Stimulated activated naive CD4-positive, alpha-beta T cell treated with Interleukin-2 at 50 U/mL for 16 hours (primary cell): ENCODE measurements around the gene PDE4A.
"Not testable (repeated sequence)": the region's sequence is repeated elsewhere in the genome, so short reads cannot be mapped to it uniquely, and the experiment has no call there.

ENCODE experiments used
- DNase-seq: peaks from one replicate; lab custom pipeline; 2025; lab: John Stamatoyannopoulos, UW

PDE4A gene

GRCh38 chr19:10420444-10421239, at the start of gene PDE4A:
Gene PDE4A, plus strand, starts transcription at chr19:10420538. Its CDS starts 227 bp downstream, at chr19:10420765.
- peak; percentile 39 for DNase-seq

DNA sequence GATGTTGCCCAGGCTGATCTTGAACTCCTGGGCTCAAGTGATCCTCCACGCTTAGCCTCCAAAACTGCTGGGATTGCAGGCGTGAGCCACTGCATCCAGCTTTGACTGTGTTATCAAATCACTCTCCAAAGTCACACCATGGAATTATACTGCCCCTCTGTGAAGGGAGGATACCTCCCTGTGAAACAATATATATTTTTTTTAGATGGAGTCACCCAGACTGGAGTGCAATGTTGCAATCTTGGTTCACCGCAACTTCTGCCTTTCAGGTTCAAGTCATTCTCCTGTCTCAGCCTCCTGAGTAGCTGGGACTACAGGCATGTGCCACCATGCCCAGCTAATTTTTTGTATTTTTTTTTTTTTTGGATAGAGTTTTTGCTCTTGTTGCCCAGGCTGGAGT, 47.6 kb upstream of the PDE4A start:
- no peak for DNase-seq

GRCh38 chr19:10374931-10375330, 45.4 kb upstream of the PDE4A start:
- DNase-seq, result no peak

DNA sequence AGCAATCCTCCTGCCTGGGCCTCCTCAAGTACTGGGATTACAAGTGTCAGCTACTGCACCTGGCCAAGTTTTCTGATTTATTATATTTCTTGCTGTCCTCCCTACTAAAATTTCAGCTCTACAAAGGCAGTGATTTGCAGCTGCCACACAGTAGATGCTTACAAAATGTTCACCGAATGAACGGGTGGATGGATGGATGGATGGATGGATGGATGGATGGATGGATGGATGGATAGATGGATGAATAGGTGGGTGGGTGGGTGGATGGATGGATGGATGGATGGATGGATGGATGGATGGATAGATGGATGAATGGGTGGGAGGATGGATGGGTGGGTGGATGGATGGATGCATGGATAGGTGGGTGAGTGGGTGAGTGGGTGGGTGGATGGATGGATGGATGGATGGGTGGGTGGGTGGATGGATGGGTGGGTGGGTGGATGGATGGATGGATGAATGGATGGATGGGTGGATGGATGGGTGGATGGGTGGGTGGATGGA, 43.1 kb upstream of the PDE4A start:
- DNase-seq, result not testable (repeated sequence)

DNA sequence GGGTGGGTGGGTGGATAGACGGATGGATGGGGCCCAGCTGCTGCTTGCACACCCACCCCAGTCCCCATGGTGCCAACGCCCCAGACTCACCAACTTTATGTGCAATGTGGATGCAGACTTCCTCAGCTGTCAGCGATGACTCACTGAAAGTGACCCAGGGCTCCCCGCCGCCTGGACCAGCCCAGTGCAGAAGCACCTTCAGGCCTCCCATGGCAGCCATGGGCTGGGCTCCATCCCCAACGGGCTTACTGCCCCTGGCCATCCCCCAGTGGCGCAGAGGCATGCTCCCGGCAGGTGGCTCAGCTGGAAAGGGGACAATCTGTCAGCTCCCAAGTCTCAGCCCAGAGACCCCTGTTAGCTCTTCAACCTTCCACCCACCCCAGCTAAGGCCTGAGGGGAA, 42.2 kb upstream of the PDE4A start:
- DNase-seq, result no peak

- no peak for DNase-seq
Observed at GRCh38 chr19:10379880-10380312, 40.4 kb upstream of the PDE4A start.

- DNase-seq, result peak; percentile 96
Observed at GRCh38 chr19:10380313-10381102, 39.8 kb upstream of the PDE4A start, which contains the start of gene TYK2. Gene TYK2, minus strand, starts transcription at chr19:10380572. Its CDS starts 2,166 bp downstream, at chr19:10378406.

GRCh38 chr19:10383223-10383499, 37.2 kb upstream of the PDE4A start:
- DNase-seq, result not testable (repeated sequence)

GRCh38 chr19:10384580-10384979, 35.8 kb upstream of the PDE4A start:
- DNase-seq, result no peak

- peak; percentile 71 for DNase-seq
Observed at GRCh38 chr19:10388957-10389356, 31.4 kb upstream of the PDE4A start.

- no peak for DNase-seq
Observed at GRCh38 chr19:10389863-10390262, 30.5 kb upstream of the PDE4A start.

GRCh38 chr19:10390652-10391286, 29.6 kb upstream of the PDE4A start:
- peak; percentile 52 for DNase-seq

- no peak for DNase-seq
Observed at GRCh38 chr19:10392120-10392519, 28.2 kb upstream of the PDE4A start.

- DNase-seq, result no peak
Observed at GRCh38 chr19:10393137-10393536, 27.2 kb upstream of the PDE4A start.

- no peak for DNase-seq
Observed at GRCh38 chr19:10395003-10395402, 25.3 kb upstream of the PDE4A start.

- no peak for DNase-seq
Observed at GRCh38 chr19:10395436-10395835, 24.9 kb upstream of the PDE4A start.

GRCh38 chr19:10395917-10396316, 24.4 kb upstream of the PDE4A start:
- no peak for DNase-seq

DNA sequence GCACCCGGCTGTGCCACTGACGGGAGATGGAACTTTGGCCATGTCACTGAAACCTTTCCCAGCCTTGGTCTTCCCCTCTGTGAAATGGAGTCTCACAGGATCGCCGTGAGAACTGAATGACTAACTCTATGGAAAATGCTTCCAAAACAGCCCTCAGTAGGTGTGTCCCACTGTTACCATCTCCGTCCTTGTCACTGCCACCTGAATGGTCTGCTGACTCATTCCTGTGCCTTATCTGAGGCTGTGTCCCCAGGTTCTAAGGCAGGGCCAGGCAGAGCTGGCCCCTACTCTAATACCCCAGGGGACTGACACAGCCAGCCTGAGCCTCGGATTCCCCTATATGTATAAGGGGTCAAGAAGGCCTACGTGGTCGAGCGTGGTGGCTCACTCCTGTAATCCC, 21.5 kb upstream of the PDE4A start:
- DNase-seq, result no peak

DNA sequence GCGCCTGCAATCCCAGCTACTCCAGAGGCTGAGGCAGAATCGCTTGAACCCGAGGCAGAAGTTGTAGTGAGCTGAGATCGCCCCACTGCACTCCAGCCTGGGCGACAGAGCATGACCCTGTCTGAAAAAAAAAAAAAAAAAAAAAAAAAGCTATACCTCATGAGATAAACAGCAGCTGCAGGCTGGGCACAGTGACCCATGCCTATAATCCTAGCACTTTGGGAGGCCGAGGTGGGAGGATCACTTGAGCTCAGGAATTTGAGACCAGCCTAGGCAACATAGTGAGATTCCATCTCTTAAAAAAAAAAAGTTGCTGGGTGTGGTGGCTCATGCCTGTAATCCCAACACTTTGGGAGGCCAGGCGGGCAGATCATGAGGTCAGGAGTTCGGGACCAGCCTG, 21.0 kb upstream of the PDE4A start:
- DNase-seq, result not testable (repeated sequence)

DNA sequence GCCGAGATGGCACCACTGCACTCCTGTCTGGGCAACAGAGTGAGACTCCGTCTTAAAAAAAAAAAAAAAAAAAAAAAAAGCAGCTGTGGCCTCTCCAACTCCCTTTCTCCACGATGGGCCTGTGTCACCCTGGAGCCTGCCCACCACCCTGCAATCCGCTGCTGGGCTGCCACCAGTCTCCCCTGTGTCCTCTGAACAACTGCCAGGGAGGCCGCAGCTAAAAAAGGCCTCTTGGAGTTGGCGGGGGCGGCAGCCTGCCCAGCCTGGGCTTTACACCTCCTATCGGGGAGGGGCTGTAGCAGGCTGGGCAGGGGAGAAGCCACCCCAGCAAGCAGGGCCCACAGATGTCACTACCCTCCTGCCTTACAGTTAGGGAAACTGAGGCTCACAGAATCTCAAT, 20.5 kb upstream of the PDE4A start:
- no peak for DNase-seq

- DNase-seq, result no peak
Observed at GRCh38 chr19:10402441-10403038, 17.8 kb upstream of the PDE4A start.
